ENCODE data around the gene ERC2. TPM values are rescaled to one million over a fixed set of nuclear protein-coding genes. Genes with fewer than 3 reads are reported as not detected.

Gene ERC2
- total and polyA plus RNA-seq, 2 of the 8 experiments (the other 6 are each of a cell fraction or from before 2014, with no cell fraction given) = 16.4 to 22.8 TPM

- TF ChIP-seq CHD7 (IDR thresholded peaks at IDR 0.05; ENCODE audit: insufficient replicate concordance, low read length) (no peak), BRCA1 (IDR thresholded peaks at IDR 0.05; ENCODE audit: low read depth, low read length) (no peak), EZH2 (IDR thresholded peaks at IDR 0.05; ENCODE audit: low read depth, low read length, severe bottlenecking) (no peak), CTCF (IDR thresholded peaks at IDR 0.05; ENCODE audit: control extremely low read depth in 1 of 3, insufficient read depth in 1 of 3, low read depth in 1 of 3, low read length in 3 of 3) (no peak), ATF3 (IDR thresholded peaks at IDR 0.05; ENCODE audit: insufficient read depth, low read depth, low read length) (no peak), RNF2 (IDR thresholded peaks at IDR 0.05; ENCODE audit: borderline replicate concordance, low read depth, low read length, missing control alignments, poor library complexity, severe bottlenecking) (no peak)
These were observed 444.7 kb downstream of the ERC2 start (continued) for GRCh38 chr3:56023546-56023945.

All from H1 (cell line).